Islet of Langerhans (tissue), 1 donor: ENCODE data around the gene APBA2.
"Not testable (repeated sequence)": the region's sequence is repeated elsewhere in the genome, so short reads cannot be mapped to it uniquely, and the experiment has no call there.

Experiments
- FAIRE-seq: peaks from one replicate; lab custom pipeline; 2011; peaks lifted over from hg19 to GRCh38; lab: Jason Lieb, UNC

APBA2 gene

DNA sequence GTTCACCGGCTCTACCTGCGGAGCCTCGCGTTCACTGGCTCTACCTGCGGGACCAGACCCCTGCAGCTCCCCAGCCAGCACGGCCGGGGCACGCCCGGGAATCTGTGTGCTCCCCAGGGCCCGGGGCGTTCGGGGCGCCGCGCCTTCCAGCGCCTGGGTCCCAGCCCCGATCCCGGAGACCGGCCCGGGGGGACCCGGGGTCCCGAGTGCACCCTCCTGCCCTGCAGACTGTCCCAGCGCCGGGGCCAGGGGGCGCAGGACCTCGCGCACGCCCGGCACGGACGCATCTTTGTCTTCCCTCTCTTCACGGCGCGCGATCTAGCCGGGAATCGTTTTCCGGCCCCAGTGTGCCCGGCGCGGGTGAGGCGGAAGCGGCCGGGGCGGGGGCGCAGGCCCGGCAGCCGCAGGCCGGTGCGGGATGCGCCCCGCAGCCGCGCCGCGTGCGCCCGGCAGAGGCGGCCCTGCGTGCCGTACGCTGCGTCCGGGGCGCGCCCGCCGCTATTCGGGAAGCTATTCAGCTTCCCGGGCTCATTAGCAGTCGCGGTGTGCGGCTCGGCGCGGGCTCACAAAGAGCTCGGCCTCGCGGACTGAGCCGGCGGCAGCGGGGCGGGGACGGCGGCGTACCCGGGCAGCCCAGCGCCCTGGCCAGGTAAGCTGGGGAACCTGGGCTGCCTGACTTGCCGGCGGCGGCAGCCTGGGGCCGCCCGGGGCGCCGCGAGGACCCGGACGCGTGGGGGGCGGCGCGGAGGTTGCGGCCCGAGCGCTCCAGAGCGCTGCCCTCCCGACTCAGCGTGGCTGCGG lies at the start of gene APBA2:
Gene APBA2, plus strand, starts transcription at position 345 of the 801 bp plus-strand sequence. CDS start 167,911 bp downstream, outside the sequence.
- no peak for FAIRE-seq

GRCh38 chr15:28840285-28840684 lies 45.5 kb upstream of the APBA2 start:
- not testable (repeated sequence) for FAIRE-seq

DNA sequence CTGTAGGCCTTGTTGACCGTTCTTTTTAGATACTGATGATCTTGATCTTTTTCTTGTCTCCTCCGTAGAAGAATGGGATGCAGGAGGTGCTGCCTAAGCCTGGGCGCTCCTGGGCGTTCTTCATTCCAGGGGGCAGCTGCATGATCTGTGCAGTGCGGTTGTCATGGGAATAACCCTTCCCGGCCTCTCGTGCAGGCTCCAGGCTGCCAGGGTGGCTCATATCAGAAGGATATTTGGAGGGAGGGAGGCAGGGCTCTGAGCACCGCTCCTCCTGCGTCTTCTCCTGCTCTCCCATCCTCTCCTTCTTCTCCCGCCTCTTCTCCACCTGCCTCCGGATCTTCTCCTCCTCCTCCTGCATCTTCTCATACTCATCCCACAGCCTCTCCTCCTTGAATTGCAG lies 43.6 kb upstream of the APBA2 start:
- FAIRE-seq: not testable (repeated sequence)

DNA sequence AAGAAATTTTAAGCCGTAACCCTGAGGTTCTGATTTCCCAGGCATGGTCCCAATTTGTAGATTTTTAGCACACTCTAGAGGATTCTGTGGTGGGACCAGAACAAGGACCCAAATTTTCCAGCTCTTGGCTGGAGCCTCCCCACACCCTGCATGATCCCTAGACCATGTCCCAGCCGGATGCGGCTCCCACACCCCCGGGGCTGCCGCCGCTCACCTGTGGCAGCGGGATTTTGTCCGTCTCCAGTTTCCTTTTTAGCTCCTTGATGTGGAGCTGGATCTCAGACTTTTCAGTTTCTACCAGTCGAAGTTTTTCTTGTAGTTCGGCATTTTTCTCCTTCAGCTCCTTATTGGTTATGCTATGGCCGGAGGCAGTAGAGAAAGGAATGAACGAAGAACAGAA lies 42.3 kb upstream of the APBA2 start:
- FAIRE-seq: not testable (repeated sequence)

- not testable (repeated sequence) for FAIRE-seq
Measured at GRCh38 chr15:28844147-28844546, 41.6 kb upstream of the APBA2 start.

GRCh38 chr15:28847247-28847646 lies 38.5 kb upstream of the APBA2 start:
- FAIRE-seq: not testable (repeated sequence)

DNA sequence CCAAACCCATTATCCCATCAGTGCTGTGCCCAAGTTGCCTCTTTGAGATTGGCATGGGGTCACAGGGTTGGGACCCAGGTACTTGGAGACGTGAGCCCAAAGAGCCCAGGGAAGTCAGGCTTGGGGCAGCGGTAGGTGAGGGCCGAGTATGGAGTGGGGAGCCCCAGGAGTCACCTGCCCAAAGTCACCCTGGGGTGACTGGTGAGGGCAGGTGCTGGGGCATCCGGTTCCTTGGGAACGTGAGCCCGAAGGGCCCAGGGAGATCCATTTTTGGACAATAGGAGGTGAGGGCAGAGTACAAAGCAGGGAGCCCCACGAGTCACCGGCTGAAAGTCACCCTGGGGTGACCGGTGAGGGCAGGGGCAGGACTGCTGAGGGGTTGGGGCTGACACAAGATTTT lies 37.8 kb upstream of the APBA2 start:
- FAIRE-seq: not testable (repeated sequence)

DNA sequence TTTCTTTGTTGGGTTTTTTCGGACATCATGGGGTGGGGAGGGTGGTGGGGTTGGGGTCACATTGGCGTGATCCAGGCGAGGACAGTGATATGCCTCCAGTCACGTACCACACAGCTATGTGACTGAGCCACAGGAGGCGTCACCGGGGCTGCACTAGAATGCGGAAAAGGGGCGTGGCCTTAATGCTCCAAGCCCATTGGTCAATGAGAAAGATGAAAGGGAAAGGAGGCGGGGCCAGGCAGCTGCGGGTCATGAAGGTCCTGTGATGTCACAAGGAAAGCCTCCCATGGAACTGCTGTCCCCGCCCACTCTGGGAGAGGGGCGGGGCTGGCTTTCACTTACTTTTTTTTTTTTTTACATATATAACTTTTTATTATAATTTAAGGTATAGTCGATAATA lies 37.3 kb upstream of the APBA2 start, which contains the start of gene GOLGA6L7:
Gene GOLGA6L7, minus strand, starts transcription at position 124 of the 400 bp plus-strand sequence. Its CDS starts 95 bp downstream, at position 29.
- not testable (repeated sequence) for FAIRE-seq

- FAIRE-seq: not testable (repeated sequence)
Measured at GRCh38 chr15:28849271-28849670, 36.5 kb upstream of the APBA2 start.

DNA sequence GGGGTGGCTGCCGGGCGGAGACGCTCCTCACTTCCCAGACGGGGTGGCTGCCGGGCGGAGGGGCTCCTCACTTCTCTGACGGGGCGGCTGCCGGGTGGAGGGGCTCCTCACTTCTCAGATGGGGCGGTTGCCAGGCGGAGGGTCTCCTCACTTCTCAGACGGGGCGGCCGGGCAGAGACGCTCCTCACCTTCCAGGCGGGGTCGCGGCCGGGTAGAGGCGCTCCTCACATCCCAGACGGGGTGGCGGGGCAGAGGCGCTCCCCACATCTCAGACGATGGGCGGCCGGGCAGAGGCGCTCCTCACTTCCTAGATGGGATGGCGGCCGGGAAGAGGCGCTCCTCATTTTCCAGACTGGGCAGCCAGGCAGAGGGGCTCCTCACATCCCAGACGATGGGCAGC lies 36.0 kb upstream of the APBA2 start:
- not testable (repeated sequence) for FAIRE-seq

- not testable (repeated sequence) for FAIRE-seq
Measured at GRCh38 chr15:28853654-28854053, 32.1 kb upstream of the APBA2 start.

- not testable (repeated sequence) for FAIRE-seq
Measured at GRCh38 chr15:28854578-28854977, 31.2 kb upstream of the APBA2 start.

DNA sequence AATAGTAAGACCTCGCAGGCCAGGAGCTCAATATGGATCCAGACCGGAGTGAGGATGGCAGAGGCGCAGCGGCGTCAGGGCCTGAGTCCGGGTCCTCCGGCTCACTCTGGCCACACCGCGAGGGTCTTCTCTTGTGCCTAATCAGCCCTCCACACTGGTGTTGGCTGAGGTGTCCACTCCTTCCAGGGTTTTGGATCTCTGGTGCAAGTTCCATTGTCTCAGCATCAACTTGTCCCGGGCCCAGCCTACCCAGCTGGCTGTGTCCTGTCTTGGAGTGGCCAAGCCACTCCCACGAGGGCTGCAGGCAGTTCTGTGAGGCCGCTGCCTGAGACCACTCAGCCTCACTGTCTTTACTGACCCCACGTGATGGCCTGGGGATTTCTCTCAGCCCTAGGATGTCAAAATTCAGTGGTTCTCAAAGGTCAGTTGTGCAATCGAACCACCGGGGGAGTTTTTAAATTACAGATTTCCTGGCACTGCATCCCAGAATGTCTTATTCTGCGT lies 24.7 kb upstream of the APBA2 start:
- no peak for FAIRE-seq

DNA sequence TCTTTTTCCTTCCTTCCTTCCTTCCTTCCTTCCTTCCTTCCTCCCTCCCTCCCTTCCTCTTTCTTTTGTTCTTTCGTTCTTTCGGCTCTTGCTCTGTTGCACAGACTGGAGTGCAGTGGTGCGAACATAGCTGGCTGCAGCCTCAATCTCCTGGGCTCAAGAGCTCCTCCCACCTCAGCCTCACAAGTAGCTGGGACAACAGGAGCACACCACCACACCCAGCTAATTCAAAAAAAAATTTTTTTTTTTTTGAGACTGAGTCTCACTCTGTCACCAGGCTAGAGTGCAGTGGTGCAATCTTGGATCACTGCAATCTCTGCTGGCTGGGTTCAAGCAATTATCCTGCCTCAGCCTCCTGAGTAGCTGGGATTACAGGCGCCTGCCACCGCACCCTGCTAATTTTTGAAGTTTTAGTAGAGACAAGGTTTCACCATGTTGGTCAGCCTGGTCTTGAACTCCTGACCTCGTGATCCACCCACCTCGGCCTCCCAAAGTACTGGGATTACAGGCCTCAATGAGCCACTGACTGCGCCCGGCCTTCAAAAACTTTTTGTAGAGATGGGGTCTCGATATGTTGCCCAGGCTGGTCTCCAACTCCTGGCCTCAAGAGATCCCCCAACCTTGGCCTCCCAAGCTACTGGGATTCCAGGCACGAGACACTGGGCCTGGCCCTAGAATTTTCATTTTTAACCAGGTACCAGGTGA lies 24.0 kb upstream of the APBA2 start:
- FAIRE-seq: not testable (repeated sequence)

DNA sequence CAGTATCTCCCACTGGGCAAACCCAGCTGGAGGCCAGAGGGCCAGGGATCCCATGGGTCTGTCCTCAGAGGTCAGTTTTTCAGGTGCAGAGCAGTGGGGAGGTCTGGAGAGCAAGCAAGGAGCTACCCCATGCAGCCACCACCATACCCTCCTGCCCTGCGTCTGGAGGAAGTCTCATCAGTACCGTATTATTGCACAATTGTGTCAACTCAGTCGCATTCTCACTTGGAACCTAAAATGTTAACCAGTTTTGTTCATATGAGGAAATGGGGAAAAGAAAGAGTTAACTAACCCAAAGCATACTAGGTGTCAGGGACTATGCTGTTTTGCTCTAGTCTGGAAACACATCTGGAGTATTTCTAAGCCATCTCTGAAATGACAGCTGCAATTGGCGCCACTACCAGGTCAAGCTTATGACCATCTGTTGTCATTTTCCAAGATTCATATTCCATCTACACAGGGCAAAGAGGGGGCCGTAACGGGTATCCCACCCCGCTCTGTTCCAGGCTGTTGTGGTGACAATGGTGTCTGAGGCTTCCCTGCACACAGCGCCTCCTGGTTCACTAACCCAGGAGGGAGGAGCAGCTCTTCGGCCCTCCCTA lies 16.9 kb upstream of the APBA2 start:
- FAIRE-seq: no peak

DNA sequence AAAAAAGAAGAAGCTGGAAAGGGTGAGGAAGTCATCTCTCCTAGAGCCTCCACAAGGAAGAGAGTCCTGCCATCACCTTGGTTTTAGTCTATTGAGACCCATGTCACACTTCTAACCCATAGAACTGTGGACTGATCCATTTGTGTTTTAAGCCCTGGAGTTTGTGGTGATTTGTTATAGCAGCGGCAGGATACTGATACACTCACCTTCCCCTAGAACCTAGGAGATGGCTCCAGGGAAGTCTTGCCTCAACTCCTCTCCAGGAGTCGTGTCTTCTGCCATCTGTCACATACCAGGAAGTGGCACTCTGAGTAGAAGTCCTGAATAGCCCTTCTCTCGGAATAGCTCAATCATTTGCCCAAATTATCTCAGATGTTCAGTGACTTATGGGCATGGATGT lies 14.6 kb upstream of the APBA2 start:
- FAIRE-seq: no peak

DNA sequence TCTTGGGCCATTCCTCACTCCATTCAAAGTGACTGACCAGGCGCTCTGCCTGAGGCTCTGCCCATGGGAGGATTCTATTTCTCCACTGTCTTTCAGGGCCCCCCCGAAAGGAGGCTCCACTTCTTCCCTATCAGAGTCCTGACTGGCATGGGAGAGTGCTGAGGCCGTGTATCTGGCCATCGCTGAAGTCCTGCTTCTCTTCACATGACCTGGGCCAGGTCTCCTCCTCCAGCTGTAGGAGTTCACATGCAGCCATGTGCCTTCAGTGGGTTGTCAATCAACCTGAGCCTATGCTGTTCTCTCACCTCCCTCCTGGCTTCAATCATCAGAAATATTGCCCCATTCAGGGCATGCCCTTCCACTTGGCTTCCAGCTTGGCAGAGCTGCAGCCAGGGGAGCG lies 12.8 kb upstream of the APBA2 start:
- no peak for FAIRE-seq

GRCh38 chr15:28873585-28874190 lies 12.1 kb upstream of the APBA2 start:
- no peak for FAIRE-seq

DNA sequence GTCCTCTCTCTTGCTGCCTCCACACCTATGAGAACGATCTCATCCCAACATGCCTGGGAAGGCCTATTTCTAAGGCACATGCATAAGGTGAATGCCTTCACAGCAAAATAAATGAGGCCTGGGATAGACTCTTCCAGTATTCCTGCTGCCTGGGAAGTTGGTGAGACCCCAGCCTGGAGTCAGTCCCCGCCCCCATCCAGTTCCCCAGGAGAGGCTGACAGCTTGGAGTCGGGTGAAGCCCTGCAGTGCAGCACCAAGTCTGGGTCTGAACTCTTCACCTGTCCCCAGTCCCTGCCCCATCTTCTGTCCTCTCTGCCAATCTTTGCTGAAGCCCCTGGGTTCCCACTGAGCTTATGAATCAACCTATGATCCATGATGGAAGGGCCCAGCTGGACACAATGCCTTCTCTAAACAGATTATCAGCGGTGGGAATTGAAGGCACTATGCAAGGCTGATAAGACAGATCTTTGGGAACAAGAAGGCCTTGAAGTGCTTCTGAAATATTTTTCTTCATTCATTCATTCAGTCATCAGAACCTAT lies 10.2 kb upstream of the APBA2 start:
- no peak for FAIRE-seq

- FAIRE-seq: no peak
Measured at GRCh38 chr15:28876131-28876844, 9.5 kb upstream of the APBA2 start.

DNA sequence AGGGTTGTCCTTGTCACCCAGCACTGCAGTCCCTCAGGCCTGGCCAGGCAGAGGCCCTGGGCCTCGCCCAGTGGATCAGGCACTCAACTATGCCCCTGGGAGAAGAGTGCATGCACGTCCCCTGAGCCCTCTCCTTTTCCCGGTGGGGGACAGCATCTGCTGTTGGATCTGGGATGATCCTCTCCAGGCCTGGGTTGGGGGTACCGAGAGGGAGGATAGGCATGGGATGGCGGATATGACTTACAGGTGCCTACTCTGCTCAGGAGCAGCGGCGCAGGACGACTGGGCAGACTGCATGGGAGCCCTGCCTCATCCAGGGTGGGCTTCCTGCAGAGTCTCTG lies 9.0 kb upstream of the APBA2 start:
- FAIRE-seq: no peak
